SK-N-SH (cell line): ENCODE data around the gene SLC34A1. TPM values are rescaled to one million over a fixed set of nuclear protein-coding genes. Genes with fewer than 3 reads are reported as not detected.

Experiments used
- CTCF ChIA-PET: fragments of 300-600, 350-600 bp; formaldehyde crosslinking; extraction: SDS; loops from one replicate; lab custom pipeline; 2021; lab: Yijun Ruan, JAX
- POLR2A ChIA-PET: fragments of 350-600 bp; sonication (Branson Sonifier 250); formaldehyde crosslinking; extraction: SDS; loops from one replicate; lab custom pipeline; 2020; ENCODE audit warnings: antibody characterized with exemption, inconsistent platforms; lab: Yijun Ruan, JAX
- DNase-seq: peaks from one replicate; pipeline ENCODE4 v3.0.0; 2012
- H2AFZ ChIP-seq: fragments of 200-600 bp; sonication (generic); 2 replicates; pipeline ENCODE4 v1.8.1; 2016; ENCODE audit warnings: antibody characterized with exemption, mild to moderate bottlenecking, low read depth
- H3F3A ChIP-seq: fragments of 200-600 bp; sonication (generic); replicated peaks from 2 replicates; pipeline ENCODE3; 2016; ENCODE audit warnings: antibody characterized with exemption, mild to moderate bottlenecking; ENCODE audit not compliant: insufficient read depth
- H3K27ac ChIP-seq, 2 experiments: fragments of 200-500 bp in 1 of 2; fragments of 200-600 bp in 1 of 2; sonication (Bioruptor generic) in 1 of 2; sonication (generic), shearing (Covaris generic) in 1 of 2; 2 replicates each; pipeline versions ENCODE4 v1.5.1 to v1.6.1; 2014 to 2016; ENCODE audit warnings: low read depth in 2 of 2, inconsistent platforms in 1 of 2, low read length in 1 of 2, mild to moderate bottlenecking in 1 of 2, mixed read lengths in 1 of 2
- H3K27me3 ChIP-seq: fragments of 200-600 bp; sonication (generic), shearing (Covaris generic); 2 replicates; pipeline ENCODE4 v1.6.1; 2016; ENCODE audit warnings: mixed run types; ENCODE audit not compliant: insufficient read depth
- H3K36me3 ChIP-seq, 2 experiments: fragments of 200-500 bp in 1 of 2; fragments of 200-600 bp in 1 of 2; sonication (Bioruptor generic) in 1 of 2; sonication (generic) in 1 of 2; replicated peaks in 1 of 2; 2 replicates each; pipeline versions ENCODE3 to v1.5.1; 2014 to 2016; ENCODE audit warnings: low read length in 1 of 2, mild to moderate bottlenecking in 1 of 2; ENCODE audit not compliant: insufficient read depth in 2 of 2, control insufficient read depth in 1 of 2
- H3K4me1 ChIP-seq, 2 experiments: fragments of 200-500 bp in 1 of 2; fragments of 200-600 bp in 1 of 2; sonication (Bioruptor generic) in 1 of 2; sonication (generic), shearing (Covaris generic) in 1 of 2; 2 replicates each; pipeline versions ENCODE4 v1.5.1 to v1.6.1; 2014 to 2016; ENCODE audit warnings: low read depth in 1 of 2, low read length in 1 of 2, mixed run types in 1 of 2; ENCODE audit not compliant: insufficient read depth in 2 of 2, control insufficient read depth in 1 of 2
- H3K4me2 ChIP-seq: fragments of 200-600 bp; sonication (generic), shearing (Covaris generic); 2 replicates; pipeline ENCODE4 v1.6.1; 2017; ENCODE audit warnings: mixed run types
- H3K4me3 ChIP-seq, 2 experiments: fragments of 200-500 bp in 1 of 2; fragments of 200-600 bp in 1 of 2; sonication (Bioruptor generic) in 1 of 2; sonication (generic), shearing (Covaris generic) in 1 of 2; 2 replicates each; pipeline versions ENCODE4 v1.5.1 to v1.8.1; 2014 to 2016; ENCODE audit warnings: low read depth in 2 of 2, inconsistent platforms in 1 of 2, low read length in 1 of 2, mild to moderate bottlenecking in 1 of 2, mixed read lengths in 1 of 2, moderate library complexity in 1 of 2
- H3K79me2 ChIP-seq: fragments of 200-600 bp; sonication (generic); 2 replicates; pipeline ENCODE4 v1.8.1; 2017; ENCODE audit warnings: mild to moderate bottlenecking; ENCODE audit not compliant: insufficient read depth
- H3K9ac ChIP-seq: fragments of 200-600 bp; sonication (generic); 2 replicates; pipeline ENCODE4 v1.6.1; 2017; ENCODE audit warnings: mixed run types
- H3K9me2 ChIP-seq: fragments of 200-600 bp; sonication (generic); 2 replicates; pipeline ENCODE4 v1.6.1; 2017; ENCODE audit warnings: mixed run types
- H3K9me3 ChIP-seq: fragments of 200-600 bp; sonication (generic); 2 replicates; pipeline ENCODE4 v1.6.1; 2017; ENCODE audit warnings: mixed run types, mild to moderate bottlenecking, moderate library complexity
- H4K20me1 ChIP-seq: fragments of 200-600 bp; sonication (generic); 2 replicates; pipeline ENCODE4 v1.6.1; 2017; ENCODE audit warnings: mild to moderate bottlenecking, mixed run types; ENCODE audit not compliant: insufficient read depth
- CHD2 ChIP-seq: fragments of 150-350 bp; IDR thresholded peaks from 2 replicates; pipeline ENCODE4 v1.6.1; 2018; ENCODE audit warnings: low read length; ENCODE audit not compliant: partially characterized antibody
- CTCF ChIP-seq: fragments of 200-600 bp; sonication (generic); IDR thresholded peaks from 2 replicates; pipeline ENCODE4 v1.6.1; 2017; ENCODE audit warnings: antibody characterized with exemption, mild to moderate bottlenecking, moderate library complexity
- EZH2phosphoT487 ChIP-seq: fragments of 200-600 bp; sonication (generic); IDR thresholded peaks from 2 replicates; pipeline ENCODE4 v1.6.1; 2017; ENCODE audit warnings: low read depth, mixed run types, mild to moderate bottlenecking, antibody characterized with exemption, moderate library complexity, borderline replicate concordance
- GATA2 ChIP-seq: sonication (generic); formaldehyde crosslinking; IDR thresholded peaks from 2 replicates; pipeline ENCODE4 v1.5.0; 2020; ENCODE audit warnings: mild to moderate bottlenecking, missing genetic modification reagents
- JUND ChIP-seq: IDR thresholded peaks from 2 replicates; pipeline ENCODE4 v1.4.0; 2012
- RAD21 ChIP-seq: IDR thresholded peaks from 2 replicates; pipeline ENCODE4 v1.6.1; 2012; ENCODE audit warnings: mild to moderate bottlenecking, low read length
- SMC3 ChIP-seq: IDR thresholded peaks from 2 replicates; pipeline ENCODE4 v1.6.1; 2012; ENCODE audit warnings: low read depth, low read length, improper control_type of control experiment
- TAF1 ChIP-seq: IDR thresholded peaks from 2 replicates; pipeline ENCODE4 v1.6.1; 2012; ENCODE audit warnings: low read depth, mild to moderate bottlenecking, low read length, moderate library complexity, borderline replicate concordance
- WGBS: methylation state at CpG from one replicate; pipeline ENCODE4 v1.1.6; 2017; ENCODE audit warnings: low lambda C conversion rate; 5-methylcytosine and 5-hydroxymethylcytosine counted together
- polyA plus RNA-seq, 3 experiments: library from polyadenylated mRNA; depleted of rRNA; stranded (reverse); fragments of >200 nt; gene quantifications; 2 replicates each; pipeline ENCODE4 v1.2.3, GENCODE V29; 2012
- TF ChIP-seq, protein P1 (sequence below): IDR thresholded peaks from 2 replicates; pipeline ENCODE4 v1.4.0; 2012; ENCODE audit warnings: low read depth
- TF ChIP-seq, protein P2 (sequence below): IDR thresholded peaks from 2 replicates; pipeline ENCODE4; 2012

Gene SLC34A1
- polyA plus RNA-seq, 1 of the 3 experiments (the other 2 are of a cell fraction) = 0.03 TPM

GRCh38 chr5:177402271-177403043 is 18.2 kb downstream of the SLC34A1 start:
- Histone ChIP-seq H3K36me3 (no peaks in the 10 kb centered on the region), H3K79me2 (no peaks in the 10 kb centered on the region), H3K4me1 (peaks cover 0 to 28% of the 10 kb centered on the region in 2 experiments; a peak in 1 of 4 replicates), H2AFZ (no peak overlapping the region), H4K20me1 (no peaks in the 10 kb centered on the region), H3K9me2 (no peaks in the 10 kb centered on the region), H3K9ac (no peak overlapping the region), H3F3A (peaks cover 14% of the 10 kb centered on the region), H3K27me3 (no peaks in the 10 kb centered on the region), H3K4me3 (no peak overlapping the region; a peak in 1 of 4 replicates), H3K4me2 (0 out of 2 replicates have a peak overlapping the region, but pooled peaks have one; percentile 97), H3K27ac (peak overlapping the region in 1 of 2 experiments; percentile 18; a peak in 1 of 4 replicates), H3K9me3 (no peaks in the 10 kb centered on the region)
- ChIA-PET CTCF (interaction anchor here (0.9 to 9.7 kb wide), 23 partner anchors 13 to 742 kb away, joined by 3 to 375 read pairs (median 15); partner anchors contain the start of genes GRK6, PDLIM7, PRR7 and RGS14), POLR2A (interaction anchor here (1.1 to 4.6 kb wide), 5 partner anchors 12 to 95 kb away, joined by 3 to 72 read pairs (median 18); partner anchors contain the start of genes PDLIM7 and PRR7)
- DNase-seq = peak; percentile 81
- TF ChIP-seq SMC3 (peak; percentile 24; the same call in 1 of the 2 replicates), EZH2phosphoT487 (no peak), TAF1 (no peak), JUND (no peak), CHD2 (no peak), CTCF (peak; percentile 38), RAD21 (peak; percentile 26)
- TF ChIP-seq, protein P1, sequence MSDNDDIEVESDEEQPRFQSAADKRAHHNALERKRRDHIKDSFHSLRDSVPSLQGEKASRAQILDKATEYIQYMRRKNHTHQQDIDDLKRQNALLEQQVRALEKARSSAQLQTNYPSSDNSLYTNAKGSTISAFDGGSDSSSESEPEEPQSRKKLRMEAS = 0 out of 2 replicates have a peak, but pooled peaks have one; percentile 24
- TF ChIP-seq, protein P2, sequence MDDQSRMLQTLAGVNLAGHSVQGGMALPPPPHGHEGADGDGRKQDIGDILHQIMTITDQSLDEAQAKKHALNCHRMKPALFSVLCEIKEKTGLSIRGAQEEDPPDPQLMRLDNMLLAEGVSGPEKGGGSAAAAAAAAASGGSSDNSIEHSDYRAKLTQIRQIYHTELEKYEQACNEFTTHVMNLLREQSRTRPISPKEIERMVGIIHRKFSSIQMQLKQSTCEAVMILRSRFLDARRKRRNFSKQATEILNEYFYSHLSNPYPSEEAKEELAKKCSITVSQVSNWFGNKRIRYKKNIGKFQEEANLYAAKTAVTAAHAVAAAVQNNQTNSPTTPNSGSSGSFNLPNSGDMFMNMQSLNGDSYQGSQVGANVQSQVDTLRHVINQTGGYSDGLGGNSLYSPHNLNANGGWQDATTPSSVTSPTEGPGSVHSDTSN = no peak
- 45% methylated on average over 32 of the region's 49 CpGs for WGBS

DNA sequence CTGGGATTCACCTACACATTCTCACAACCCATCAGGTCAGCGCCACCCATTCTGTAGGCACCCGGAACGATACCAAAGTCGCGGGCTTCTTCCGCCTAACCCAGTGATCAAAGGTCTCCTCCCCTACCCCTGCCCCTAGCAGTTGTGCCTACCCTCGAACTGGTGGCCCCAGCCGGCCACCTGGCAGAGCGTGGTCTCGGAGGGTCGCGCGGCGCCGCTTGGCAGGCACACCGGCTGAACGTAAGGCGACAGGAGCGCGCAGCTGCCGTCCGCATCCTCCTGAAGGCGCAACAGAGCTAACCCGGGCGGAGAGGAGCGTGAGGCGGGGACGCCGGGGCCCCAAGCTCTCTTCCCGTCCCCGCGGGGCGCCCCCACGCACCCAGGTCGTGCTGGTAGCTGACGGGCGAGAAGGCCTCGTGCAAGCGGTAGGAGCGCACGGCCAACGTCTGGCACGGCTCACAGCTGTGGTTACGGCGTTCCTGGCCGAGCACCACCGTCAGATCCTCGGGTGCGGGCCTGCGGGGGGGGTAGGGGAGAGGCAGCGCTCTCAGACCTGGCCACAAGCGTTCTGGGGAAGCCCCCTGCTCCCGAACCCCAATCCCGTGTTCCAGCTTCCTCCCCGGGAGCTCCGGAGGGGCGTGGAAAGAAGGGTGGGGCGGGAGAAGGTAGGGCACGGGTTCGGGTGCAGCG is 19.0 kb downstream of the SLC34A1 start:
- DNase-seq = no peak
- ChIA-PET CTCF (interaction anchor here (0.6 to 9.7 kb wide), 41 partner anchors 12 to 743 kb away, joined by 3 to 375 read pairs (median 7); partner anchors contain the start of genes DDX41, DOK3, GRK6 and LMAN2), POLR2A (interaction anchor here (1.1 to 4.6 kb wide), 11 partner anchors 13 to 98 kb away, joined by 3 to 72 read pairs (median 8); partner anchors contain the start of genes GRK6, PDLIM7 and PRR7)

More for the DNA sequence above, 19.0 kb downstream of the SLC34A1 start:
- H3K4me2 ChIP-seq = peak overlapping the region; percentile 97
- peaks cover 0 to 28% of the 10 kb centered on the region in 2 experiments; a peak in 1 of 4 replicates for H3K4me1 ChIP-seq
- peak overlapping the region; percentile 92; the same call in 1 of the 2 replicates for H2AFZ ChIP-seq
- H3K9me3 ChIP-seq = no peaks in the 10 kb centered on the region
- no peaks in the 10 kb centered on the region for H3K79me2 ChIP-seq
- peak overlapping the region; percentile 55; the same call in 1 of the 2 replicates for H3K9ac ChIP-seq
- WGBS = 51% methylated on average over 26 of the region's 61 CpGs
- H4K20me1 ChIP-seq = no peaks in the 10 kb centered on the region
- no peak overlapping the region; a peak in 1 of 4 replicates for H3K27ac ChIP-seq
- no peak for TF ChIP-seq GATA2 (CRISPR knock-in tag)
- TF ChIP-seq TAF1 = no peak
- TF ChIP-seq, all 33 proteins: peak for 0
- Histone ChIP-seq H3K4me3 (peak overlapping the region; percentile 60 to 83), H3K27me3 (no peaks in the 10 kb centered on the region), H3K36me3 (no peaks in the 10 kb centered on the region), H3F3A (peaks cover 14% of the 10 kb centered on the region), H3K9me2 (no peaks in the 10 kb centered on the region)
